Stimulated activated CD4-positive, alpha-beta T cell treated with anti-CD3 and anti-CD28 coated beads, TNF-alpha, amount 100 ng/mL, for 4 hours (primary cell): Measurements from ENCODE around the gene CTBP1.

Experiments
- DNase-seq, 3 experiments: peaks; one replicate each; pipeline ENCODE4 v3.0.0-alpha.2; 2020; ENCODE audit warnings: low read depth in 3 of 3

The CTBP1 gene

DNA sequence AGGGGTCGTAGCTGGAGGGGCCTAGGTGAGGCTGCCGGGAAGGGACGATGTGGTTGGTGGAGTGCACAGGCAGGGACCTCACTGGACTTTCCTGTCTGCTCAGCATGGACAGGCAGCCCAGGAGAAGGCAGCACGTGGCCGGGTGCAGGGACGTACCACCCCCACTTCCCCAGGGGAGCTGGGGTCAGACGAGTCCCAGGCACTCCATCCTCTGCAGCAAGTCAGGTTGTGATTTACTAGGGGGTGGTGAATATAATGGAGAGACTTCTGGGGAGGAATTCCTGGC is 1.5 kb upstream of the CTBP1 start:
- no peak for DNase-seq

DNA sequence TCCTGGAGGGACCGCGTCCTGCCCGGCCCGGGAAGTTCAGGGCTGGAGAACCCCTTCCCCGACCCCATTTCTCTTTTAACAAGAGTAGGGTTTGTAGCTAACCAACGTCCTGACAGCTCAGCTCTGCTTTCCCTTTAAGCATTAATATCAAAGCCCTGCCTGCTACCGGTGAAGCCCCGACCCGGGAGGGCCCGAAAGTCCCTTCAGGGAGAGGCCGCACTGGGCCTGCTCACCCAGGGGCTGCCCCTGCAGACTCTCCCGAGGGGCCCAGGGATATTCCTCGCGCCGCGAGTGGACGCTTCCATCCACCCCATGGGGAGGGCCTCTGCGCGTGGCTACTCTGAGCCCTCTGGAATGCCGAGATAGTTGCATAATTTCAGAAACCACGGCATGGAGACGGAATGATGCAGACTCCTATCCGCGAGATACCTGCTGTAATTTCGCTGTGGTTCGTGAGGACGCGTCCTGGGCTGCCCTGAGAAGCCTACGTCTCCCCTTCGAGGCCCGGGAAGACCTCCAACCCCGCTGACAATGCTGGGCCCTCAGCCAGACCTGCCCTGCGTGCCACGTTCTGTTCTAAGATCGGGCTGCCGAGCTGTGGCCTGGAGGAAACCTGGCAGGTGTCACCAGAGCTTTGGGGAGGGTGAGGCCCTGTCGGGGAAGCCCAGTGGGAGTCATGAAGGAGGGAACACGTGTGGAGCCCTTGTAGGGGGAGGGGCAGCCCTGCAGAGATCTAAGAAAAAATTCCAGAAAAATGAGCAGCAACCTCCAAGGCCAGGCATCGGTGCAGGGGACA is 999 bp upstream of the CTBP1 start:
- DNase-seq = peak in 2 of 3 experiments; percentile 45 to 55

DNA sequence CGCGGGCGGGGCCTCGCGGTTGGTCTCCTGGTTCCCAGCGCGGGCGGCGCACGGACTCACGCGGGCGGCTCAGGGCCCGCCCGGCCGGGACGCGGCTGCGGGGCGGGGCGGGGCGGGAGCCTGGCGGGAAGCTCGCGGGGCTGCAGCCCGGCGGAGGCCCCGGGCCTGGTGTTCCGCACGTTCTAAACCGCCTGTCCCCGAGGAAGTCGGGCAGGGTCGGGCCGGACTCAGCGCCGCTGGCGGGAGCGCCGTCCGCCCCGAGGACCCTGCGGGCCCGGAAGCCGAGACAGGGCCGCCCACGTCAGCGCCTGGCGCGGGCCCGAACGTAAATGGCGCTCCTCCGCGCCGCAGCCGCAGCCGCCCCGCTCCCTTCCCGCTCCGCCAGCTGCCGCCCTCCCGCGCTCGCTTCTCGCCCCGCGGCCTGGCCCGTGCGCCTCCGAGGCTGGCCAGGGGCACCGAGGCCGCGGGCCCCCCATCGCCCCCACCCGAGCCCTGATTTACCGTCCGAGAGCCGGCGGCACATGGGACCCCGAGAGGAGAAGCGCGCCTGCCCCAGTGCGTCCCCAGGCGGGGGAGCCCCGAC is 309 bp upstream of the CTBP1 start:
- DNase-seq = peak; percentile 71 to 78 (median 74)

DNA sequence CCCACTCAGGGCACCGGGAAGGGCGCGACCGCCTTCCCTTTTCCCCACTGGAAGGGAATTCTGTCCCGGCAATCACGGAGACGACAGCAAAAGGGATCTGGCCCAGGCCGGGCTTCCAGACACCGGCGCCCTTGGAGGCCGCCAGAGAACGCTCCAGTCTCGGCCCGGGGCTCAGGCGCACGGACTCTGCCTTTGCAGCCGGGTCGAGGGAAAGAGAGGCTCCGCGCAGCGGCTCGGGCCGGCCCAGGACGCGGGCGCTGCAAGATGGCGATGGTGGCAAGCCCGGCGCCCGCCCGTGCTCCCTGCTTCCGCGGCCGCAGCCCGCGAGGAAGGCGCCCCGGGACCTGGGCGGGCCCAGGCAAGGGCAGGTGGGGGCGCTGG is 1.1 kb downstream of the CTBP1 start:
- DNase-seq = no peak

DNA sequence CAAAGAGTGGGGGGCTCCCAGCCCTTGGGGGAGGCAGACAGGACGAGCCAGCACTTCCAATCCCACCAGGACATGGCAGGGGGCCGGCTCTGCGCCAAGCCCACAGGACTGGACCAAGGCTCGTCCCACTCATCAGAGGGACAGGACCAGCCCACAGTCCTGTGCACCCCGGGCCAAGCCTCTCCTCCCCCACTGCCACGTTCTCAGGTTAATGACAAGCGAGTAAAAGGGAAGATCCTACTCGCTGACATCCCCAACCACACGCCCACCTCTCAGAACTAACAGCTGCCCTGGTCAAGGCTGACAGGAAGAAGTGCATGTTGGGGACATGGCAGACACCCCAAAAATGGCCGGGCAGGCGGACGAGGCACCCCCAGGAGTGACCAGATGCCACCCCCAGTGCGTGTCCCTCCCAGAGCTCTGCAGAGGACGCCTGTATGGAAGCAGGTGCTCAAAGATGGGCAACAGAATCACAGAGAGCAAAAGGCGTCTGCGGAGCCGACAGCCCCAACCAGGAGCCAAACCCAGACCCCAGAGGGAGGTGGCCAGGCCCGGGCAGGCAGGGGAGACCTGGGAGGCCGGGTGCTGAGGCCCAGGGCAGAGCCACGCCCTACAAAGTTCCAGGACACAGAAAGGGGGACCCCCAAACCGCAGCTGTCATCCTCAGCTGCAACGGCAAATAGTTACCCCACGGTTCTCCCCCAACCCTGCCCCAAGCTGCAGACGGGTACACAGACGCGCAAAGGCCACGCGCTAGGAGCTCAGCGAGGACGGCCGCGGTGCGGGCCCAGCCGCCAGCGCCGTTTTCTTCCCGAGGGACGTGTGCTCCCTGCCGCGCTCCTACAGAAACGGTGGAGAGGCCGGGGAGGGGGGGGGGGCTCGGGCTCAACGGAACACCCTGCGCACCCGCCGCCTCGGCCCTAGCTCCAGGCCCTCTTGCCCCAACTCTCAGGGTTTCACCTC is 1.7 kb downstream of the CTBP1 start:
- peak in 1 of 3 experiments; percentile 23 for DNase-seq

DNA sequence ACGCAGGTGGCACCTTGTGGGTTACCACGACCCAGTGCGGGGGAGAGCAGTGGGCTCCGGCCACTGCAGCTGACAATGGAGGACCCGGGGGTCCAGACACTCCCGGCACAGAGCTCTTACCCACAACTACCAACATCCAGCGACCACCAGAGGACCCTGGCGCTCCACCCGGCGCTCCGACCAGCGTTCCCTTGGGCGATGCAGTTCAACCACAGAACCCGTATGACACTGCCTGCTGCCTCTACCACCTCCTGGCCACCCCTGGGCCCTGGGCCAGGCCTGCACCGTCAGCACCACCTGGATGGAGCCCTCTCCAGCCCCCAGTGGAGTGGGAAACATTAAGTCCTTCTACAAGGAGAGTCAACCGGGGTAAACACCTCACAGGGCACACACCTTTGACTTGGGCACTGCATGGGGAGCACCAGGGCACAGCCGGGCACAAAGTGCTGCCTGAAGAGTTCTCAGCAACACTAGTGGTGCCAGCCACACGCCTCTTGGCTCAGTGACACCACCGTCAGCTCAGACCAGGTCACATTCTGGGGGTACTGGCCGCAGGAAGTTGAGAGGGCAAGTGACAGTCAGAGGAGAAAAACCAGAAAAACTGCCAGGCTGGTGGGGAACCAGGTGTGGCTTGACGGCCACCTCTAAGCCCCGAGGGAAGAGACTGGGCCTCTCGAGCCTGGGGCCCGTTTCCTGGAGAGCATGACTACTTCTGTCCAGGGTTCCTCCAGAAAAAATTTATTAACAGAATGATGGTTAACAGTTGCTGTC is 2.6 kb downstream of the CTBP1 start:
- DNase-seq = no peak

DNA sequence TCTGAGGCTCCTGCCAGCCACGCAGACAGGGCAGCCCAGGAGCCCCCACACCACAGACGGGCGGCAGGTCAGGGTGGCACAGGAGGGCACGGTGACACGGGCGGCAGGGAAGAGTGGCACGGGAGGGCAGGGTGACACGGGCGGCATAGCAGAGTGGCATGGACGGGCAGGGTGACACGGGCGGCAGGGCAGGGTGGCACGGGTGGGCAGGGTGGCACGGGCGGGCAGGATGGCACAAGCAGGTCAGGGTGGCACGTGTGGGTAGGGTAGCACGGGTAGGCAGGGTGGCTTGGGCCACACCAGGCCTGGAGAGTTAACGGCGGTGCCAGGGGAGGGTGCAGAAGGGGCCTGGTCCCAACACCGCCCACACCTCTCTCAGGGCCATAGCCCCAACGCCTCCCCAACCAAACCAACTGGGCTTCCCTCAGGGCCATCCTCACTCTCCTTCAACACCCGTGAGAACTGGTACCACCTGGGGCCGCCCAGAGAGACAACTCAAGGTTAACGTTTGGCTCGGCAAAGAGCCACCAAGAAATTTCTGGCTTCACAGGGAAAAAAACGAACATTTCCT is 3.4 kb downstream of the CTBP1 start:
- no peak for DNase-seq

DNA sequence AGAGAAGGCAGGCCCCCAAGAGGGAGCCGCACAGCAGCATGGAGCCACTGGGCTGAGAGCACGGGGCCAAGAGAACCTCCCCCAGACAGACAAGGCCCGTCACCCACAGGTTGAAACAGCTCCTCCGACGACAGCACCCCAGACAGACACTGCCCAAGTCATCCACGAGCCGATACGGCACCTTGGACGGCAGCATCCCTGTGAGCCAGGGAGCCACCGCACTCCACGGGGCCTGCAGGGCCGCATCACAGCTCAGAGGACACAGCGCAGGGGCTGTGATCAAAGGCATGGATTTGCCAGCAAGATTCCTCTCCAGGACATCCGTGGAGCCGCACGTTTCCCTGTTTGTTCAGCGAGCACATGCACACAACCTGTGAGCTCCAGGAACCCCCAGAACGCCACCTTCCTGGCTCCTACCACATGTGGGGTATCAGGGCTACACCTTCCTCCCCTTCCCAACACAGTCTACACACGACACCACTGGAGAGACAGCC is 3.9 kb downstream of the CTBP1 start:
- no peak for DNase-seq

DNA sequence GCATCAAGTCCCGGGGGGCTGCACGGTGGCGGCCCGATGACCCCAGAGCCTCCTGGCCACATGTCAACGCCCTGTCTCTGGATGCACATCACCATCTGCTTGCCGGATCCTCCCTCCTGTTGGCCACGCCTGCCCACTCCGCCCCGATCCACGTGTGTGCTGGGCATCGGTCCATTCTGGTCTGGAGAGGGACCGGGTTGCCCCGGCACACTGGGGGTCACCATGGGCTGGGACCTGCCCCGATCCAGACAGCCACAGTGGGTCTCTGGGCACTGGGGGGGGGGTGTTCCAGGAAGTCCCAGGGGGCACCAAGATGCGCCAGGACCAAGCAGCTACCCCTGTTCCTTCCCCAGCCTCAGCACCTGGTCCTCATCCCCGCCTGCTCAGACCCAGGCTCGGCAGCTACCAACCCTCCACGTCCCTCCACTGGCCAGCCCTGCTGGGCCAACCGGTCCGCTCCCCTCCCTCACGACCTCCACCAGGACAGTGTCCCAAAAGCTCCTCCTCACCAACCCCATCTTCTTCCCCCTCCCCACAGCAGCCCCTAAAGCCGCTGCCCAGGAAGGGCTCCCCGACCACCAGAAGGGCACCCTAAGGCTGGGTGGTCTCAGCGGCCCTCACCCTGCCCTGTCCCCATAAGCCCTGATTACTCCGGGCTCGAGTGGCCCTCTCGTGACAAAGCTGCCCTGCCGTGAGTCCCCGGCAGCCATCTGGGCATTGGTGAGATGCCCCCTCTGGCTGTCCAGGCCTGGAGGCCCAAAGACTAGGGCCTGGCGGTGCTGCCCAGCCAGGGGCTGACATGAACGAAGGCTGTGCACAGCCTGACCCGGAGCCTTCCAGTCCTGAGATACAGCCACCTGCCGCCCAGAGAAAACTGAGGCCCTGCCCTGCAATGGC is 4.6 kb downstream of the CTBP1 start:
- no peak for DNase-seq

DNA sequence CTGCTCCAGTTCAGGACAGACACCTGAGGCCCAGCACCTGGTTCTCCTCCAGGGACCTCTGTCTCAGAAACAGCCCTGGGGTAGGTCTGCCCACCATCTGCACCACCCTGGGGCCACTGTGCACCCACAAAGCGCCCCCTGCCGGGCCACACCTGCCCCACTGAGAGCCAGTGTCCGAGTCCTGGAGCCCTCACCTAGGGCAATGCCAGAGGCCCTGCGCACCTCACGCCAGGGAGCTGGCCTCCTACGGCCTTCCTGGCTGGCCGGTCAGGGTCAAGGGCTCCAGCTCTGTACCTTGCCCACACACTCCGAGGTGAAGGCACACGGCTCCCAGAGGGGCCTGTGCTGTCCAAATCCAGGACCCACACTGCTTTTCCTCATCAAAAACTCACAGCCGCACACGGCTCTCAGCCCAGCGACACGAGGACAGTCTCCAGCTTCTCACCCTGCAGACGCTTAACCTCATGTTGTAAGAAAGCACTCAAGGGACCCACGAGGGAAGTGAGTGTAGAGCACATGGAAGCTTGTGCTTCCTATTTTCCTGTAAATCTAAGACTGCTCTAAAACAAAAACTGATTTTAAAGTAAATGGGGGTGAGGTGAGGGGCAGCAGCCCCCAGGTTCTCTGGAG is 5.4 kb downstream of the CTBP1 start:
- no peak for DNase-seq

DNA sequence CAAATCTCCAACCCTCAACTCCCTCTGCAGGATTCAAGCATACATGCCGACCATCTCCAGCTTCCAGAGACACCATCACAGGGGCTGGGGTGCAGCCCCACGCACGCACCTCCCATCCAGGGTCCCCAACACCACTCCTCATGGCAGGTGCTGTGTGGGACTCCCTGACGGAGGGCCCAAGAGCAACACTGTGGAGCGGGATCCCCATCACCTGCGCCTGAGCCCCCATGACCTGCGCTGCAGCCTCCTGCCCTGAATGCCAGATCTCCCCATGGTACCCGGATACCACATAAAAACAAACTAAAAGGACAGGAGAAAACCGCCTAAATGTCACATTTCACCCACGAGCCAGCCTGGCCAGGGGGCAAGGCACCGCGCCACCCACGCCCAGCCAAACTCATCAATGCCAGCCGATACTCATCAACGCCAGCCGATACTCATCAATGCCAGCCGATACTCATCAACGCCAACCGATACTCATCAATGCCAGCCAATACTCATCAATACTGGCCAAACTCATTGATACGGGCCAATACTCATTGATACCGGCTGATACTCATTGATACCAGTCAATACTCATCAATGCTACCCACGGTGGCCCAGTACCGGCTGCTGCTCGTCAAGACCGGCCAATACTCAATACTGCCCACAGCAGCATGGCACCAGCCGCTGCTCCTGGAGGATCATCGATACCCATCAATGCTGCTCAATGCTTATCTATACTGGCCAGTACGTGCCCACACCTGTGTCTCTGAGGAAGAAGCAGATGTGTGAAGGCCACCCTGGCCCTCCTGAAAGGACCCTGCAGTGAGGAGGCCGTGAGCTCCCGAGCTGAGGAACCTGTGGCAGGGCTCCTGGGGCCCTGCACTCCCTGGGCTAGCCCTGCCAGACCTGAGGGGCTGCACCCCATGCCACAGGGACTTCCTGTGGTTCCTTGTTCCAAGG is 6.2 kb downstream of the CTBP1 start:
- no peak for DNase-seq

DNA sequence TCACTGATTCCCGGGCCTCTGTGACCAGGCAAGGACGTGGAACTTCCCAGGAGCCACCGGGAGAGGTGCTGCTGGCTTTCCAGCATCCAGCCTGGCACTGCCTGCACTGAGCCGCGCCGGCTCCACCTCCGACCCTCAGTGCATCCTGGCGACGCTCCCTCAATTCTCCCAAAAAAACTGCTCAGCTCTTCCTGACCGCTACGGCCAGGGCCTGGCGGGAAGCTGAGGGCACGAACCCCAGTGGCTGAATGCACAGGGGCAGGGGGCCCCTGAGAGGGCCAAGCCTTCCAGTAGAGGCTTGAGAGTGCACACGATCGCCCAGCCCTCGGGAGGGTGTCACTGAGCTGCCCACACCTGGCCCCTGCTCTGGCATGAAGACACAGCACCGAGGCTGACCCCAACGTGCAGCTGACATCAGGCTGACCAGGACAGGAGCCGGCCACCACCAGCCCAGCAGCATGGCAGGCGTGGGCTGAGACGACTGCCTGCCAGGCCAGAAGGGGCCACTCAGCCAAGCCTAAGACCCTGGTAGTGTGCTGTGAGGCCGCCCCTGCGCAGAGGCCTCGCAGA is 6.9 kb downstream of the CTBP1 start:
- no peak for DNase-seq

DNA sequence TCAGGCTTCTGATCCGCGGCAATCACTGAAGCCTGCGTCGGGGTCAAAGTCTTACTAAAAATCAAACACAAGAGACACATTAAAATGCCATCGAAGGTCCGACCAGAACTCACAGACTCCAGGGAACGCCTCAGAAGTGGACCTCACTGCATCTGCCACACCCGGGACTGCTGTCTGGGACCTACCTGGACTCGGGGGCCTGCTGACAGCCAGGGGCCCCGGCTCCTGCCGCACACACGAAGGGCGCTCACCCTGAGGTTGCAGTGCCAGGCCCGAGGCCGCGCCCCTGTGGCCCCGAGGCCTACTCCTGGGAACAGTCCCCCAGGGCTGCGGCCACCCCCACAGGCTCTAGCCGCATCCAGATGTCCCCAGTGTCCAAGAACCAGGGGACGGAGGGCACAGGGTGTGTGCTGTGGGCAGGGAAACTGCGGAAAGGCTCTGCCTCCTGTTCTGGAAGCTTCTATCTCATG is 7.4 kb downstream of the CTBP1 start:
- DNase-seq = no peak

DNA sequence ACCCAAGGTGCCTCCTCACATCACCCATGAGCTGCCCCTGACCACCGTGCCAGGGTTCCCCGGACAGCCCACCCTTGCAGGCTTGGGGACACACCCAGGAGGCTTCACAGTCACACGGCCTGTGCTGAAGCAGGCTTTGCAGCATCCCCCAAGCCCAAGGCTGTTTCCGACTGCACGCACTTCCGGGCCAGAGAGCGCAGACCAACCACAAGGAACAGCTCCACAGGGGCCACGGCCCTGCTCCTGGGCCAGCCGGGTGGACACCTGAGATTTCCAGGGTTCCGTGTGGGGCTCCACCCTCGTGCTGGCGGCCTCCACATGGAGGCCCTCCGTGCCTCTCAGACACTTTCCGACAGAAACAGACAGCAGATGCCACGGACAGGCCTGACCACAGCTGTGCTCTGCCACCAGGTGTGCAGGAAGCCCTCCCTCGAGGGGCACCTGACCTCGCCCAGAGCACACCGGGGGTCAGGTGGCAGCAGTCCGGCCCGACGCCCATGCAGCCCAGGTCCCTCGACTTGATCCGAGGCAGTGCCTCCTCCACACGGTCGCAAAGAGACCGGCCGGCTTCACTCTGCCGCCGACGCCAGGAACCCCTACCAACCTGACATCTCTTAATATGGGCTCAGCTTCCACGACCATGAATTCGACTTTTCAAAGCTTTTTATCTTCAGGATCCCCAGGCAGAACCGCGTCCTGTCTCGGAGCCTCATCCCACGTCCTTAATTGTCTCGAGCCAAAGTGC is 8.0 kb downstream of the CTBP1 start:
- no peak for DNase-seq

DNA sequence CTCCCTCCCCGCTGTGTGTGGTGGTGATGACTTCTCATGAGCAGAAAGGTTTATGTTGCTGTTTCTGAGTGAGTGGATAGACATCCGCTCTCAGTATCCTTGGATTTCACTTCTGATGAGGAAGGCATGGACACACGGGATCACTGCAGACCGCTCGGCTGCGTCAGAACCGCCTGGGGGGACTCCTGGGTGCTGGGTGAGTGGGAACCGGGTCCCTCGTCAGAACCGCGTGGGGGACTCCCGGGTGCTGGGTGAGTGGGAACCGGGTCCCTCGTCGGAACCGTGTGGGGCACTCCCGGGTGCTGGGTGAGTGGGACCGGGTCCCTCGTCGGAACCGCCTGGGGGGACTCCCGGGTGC is 9.0 kb downstream of the CTBP1 start:
- no peak for DNase-seq

DNA sequence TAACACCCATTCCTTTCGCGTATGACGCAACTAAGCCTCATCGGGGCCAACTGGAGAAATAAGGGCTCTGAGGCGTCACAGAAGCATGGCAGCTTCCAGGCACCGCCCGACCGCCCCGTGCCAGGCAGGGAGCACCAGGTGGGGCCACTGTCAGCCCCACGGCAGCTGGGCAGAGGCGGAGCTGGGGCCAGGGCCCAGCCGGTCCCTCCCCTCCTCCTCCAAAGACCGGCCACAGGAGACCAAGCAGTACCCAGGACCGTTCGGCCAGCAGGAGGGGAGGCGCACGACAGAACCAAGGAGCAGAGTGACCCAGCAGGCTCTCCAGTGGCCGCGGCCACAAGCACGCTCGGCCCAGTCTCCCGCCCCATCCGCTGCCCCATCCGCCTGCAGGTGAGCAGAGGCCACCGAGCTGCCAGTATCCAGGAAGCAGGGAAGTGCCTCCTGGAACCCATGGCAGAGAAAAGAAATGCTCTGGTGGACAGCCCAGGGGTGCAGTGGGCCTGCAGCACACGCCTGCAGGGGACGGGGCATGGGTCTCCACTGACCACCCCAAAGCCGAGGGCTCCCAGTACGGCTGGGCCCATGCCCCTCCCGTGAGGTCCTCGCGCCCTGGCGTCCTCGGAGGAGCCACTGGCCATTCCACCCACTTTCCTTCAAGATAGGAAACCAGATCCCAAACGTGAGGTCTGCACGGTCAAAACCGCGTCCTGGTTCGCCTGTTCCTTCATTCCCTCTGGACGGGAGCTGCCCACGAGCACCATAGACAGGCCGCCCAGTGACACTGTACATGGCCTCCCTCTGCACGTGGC is 9.6 kb downstream of the CTBP1 start:
- DNase-seq = no peak

DNA sequence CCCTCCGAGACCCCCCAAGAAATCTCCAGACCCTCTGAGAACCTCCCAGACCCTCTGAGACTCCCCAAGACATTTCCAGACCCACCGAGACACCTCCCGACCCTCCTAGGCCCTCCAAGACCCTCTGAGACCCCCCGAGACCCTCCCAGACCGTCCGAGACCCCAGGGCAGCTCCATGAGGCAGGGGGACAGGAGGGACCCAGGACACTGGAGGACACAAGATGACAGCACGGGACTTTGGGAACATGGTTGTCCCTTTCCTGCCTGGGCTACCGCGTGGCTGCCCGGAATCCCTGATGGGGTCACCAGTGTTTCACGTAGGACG is 10.3 kb downstream of the CTBP1 start:
- DNase-seq = no peak
